Neural cell (in vitro differentiated cells): ENCODE data around the gene SLC24A3. TPM values are rescaled to one million over a fixed set of nuclear protein-coding genes. Genes with fewer than 3 reads are reported as not detected.

Experiments
- H2AFZ ChIP-seq: fragments of 200-600, 300-800 bp; sonication (generic), shearing (Covaris generic); 2 replicates; pipeline ENCODE4 v1.6.0; 2014; ENCODE audit warnings: low read depth, mild to moderate bottlenecking, antibody characterized with exemption, low read length, moderate library complexity
- H3F3A ChIP-seq: fragments of 200-600 bp; shearing (Covaris generic); 2 replicates; pipeline ENCODE4 v1.6.1; 2016; ENCODE audit warnings: mild to moderate bottlenecking, moderate library complexity, mixed read lengths, antibody characterized with exemption, low read length; ENCODE audit not compliant: insufficient read depth, poor library complexity, severe bottlenecking
- H3K27ac ChIP-seq: fragments of 200-600, 300-800 bp; sonication (generic), shearing (Covaris generic); 2 replicates; pipeline ENCODE4 v1.5.1; 2014; ENCODE audit warnings: mild to moderate bottlenecking, low read length, moderate library complexity
- H3K27me3 ChIP-seq: fragments of 300-800, 200-600 bp; sonication (generic), shearing (Covaris generic); 2 replicates; pipeline ENCODE4 v1.6.0; 2014; ENCODE audit warnings: mild to moderate bottlenecking, low read depth, low read length, moderate library complexity; ENCODE audit not compliant: insufficient read depth
- H3K36me3 ChIP-seq: fragments of 300-800, 200-600 bp; sonication (generic), shearing (Covaris generic); 2 replicates; pipeline ENCODE4 v1.5.1; 2014; ENCODE audit warnings: mild to moderate bottlenecking, antibody characterized with exemption, low read length, moderate library complexity; ENCODE audit not compliant: insufficient read depth
- H3K4me2 ChIP-seq: fragments of 300-800, 200-600 bp; sonication (generic), shearing (Covaris generic); 2 replicates; pipeline ENCODE4 v1.6.0; 2014; ENCODE audit warnings: mild to moderate bottlenecking, low read length
- H3K4me3 ChIP-seq: fragments of 300-800, 200-600 bp; sonication (generic), shearing (Covaris generic); 2 replicates; pipeline ENCODE4 v1.5.1; 2014; ENCODE audit warnings: mild to moderate bottlenecking, low read length, moderate library complexity
- H3K79me2 ChIP-seq: fragments of 200-600 bp; shearing (Covaris generic); replicated peaks from 2 replicates; pipeline ENCODE4 v1.6.0; 2014; ENCODE audit warnings: mild to moderate bottlenecking, low read length, moderate library complexity; ENCODE audit not compliant: insufficient read depth
- H3K9ac ChIP-seq: fragments of 300-800, 200-600 bp; sonication (generic), shearing (Covaris generic); 2 replicates; pipeline ENCODE4 v1.6.1; 2016; ENCODE audit warnings: mild to moderate bottlenecking, low read length, mixed read lengths
- H3K9me2 ChIP-seq: fragments of 200-600 bp; shearing (Covaris generic); 2 replicates; pipeline ENCODE4 v1.6.1; 2016; ENCODE audit warnings: mild to moderate bottlenecking, low read length, mixed read lengths; ENCODE audit not compliant: insufficient read depth
- H3K9me3 ChIP-seq: fragments of 200-600, 300-800 bp; sonication (generic), shearing (Covaris generic); 2 replicates; pipeline ENCODE4 v1.6.1; 2016; ENCODE audit warnings: mild to moderate bottlenecking, mixed run types, low read length, moderate library complexity, mixed read lengths
- H4K20me1 ChIP-seq: fragments of 200-600 bp; shearing (Covaris generic); 2 replicates; pipeline ENCODE4 v1.6.1; 2016; ENCODE audit warnings: mild to moderate bottlenecking, mixed run types; ENCODE audit not compliant: insufficient read depth
- CTCF ChIP-seq: fragments of 450-650 bp; IDR thresholded peaks from 2 replicates; pipeline ENCODE4 v1.5.1; 2014; ENCODE audit warnings: antibody characterized with exemption, mild to moderate bottlenecking, moderate library complexity; ENCODE audit not compliant: poor library complexity, severe bottlenecking
- EP300 ChIP-seq: fragments of 450-650 bp; conservative IDR thresholded peaks from 2 replicates; pipeline ENCODE4 v1.6.1; 2014; ENCODE audit warnings: antibody characterized with exemption, mild to moderate bottlenecking, moderate library complexity; ENCODE audit not compliant: poor library complexity, severe bottlenecking
- EZH2 ChIP-seq: fragments of 200-600, 300-800 bp; shearing (Covaris generic), sonication (generic); IDR thresholded peaks from 2 replicates; pipeline ENCODE4 v1.6.1; 2014; ENCODE audit warnings: antibody characterized with exemption, low read length, borderline replicate concordance, mild to moderate bottlenecking; ENCODE audit not compliant: insufficient read depth, poor library complexity, severe bottlenecking
- MXI1 ChIP-seq: fragments of 450-650 bp; conservative IDR thresholded peaks from 2 replicates; pipeline ENCODE4 v1.6.1; 2014; ENCODE audit warnings: antibody characterized with exemption, mild to moderate bottlenecking; ENCODE audit not compliant: poor library complexity, severe bottlenecking
- POLR2AphosphoS5 ChIP-seq: IDR thresholded peaks from 2 replicates; pipeline ENCODE4 v1.6.1; 2012
- RAD21 ChIP-seq: fragments of 450-650 bp; conservative IDR thresholded peaks from 2 replicates; pipeline ENCODE4 v1.6.1; 2014; ENCODE audit warnings: antibody characterized with exemption, mild to moderate bottlenecking, moderate library complexity
- SMC3 ChIP-seq: fragments of 450-650 bp; conservative IDR thresholded peaks from 2 replicates; pipeline ENCODE4 v1.6.1; 2014; ENCODE audit warnings: antibody characterized with exemption, mild to moderate bottlenecking, moderate library complexity; ENCODE audit not compliant: poor library complexity
- TAF1 ChIP-seq: IDR thresholded peaks from 2 replicates; pipeline ENCODE4 v1.6.1; 2012; ENCODE audit warnings: low read depth
- polyA plus RNA-seq: library from polyadenylated mRNA; depleted of rRNA; stranded (reverse); fragments of >200 nt; gene quantifications from 2 replicates; pipeline ENCODE4 v1.2.3, GENCODE V29; 2014
- TF ChIP-seq, protein P1 (sequence below): IDR thresholded peaks from 2 replicates; pipeline ENCODE4 v1.6.1; 2012; ENCODE audit warnings: borderline replicate concordance

SLC24A3 gene
- polyA plus RNA-seq, 1 donor from 2014 or later = 6.5 TPM

DNA sequence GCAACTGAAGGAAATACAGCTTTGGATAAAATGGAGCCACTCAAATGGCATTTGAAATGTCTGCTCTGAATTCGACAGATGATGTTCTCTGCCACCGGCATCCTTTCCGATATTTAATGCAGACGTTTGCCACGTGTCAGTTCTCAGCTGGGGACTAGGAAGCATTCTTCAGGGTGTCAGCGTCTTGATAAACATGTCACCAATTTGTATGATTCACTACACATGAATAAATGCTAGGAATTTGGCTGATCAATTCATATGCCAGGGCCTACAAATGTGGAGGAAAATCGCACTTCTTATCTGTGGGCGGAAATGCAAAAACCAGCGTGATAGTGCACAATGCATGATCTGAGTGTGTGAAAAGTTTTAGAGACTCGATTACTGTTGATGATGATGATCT, 169.5 kb downstream of the SLC24A3 start:
- no peaks in the 10 kb centered on the region for H3K79me2 ChIP-seq
- no peak overlapping the region for H3K4me2 ChIP-seq
- H3K27me3 ChIP-seq = no peaks in the 10 kb centered on the region
- TF ChIP-seq MXI1 (no peak), POLR2AphosphoS5 (peak; percentile 91), SMC3 (peak; percentile 17), CTCF (no peak), RAD21 (peak; percentile 32), TAF1 (no peak), EP300 (peak; percentile 95), EZH2 (no peak)
- TF ChIP-seq, protein P1, sequence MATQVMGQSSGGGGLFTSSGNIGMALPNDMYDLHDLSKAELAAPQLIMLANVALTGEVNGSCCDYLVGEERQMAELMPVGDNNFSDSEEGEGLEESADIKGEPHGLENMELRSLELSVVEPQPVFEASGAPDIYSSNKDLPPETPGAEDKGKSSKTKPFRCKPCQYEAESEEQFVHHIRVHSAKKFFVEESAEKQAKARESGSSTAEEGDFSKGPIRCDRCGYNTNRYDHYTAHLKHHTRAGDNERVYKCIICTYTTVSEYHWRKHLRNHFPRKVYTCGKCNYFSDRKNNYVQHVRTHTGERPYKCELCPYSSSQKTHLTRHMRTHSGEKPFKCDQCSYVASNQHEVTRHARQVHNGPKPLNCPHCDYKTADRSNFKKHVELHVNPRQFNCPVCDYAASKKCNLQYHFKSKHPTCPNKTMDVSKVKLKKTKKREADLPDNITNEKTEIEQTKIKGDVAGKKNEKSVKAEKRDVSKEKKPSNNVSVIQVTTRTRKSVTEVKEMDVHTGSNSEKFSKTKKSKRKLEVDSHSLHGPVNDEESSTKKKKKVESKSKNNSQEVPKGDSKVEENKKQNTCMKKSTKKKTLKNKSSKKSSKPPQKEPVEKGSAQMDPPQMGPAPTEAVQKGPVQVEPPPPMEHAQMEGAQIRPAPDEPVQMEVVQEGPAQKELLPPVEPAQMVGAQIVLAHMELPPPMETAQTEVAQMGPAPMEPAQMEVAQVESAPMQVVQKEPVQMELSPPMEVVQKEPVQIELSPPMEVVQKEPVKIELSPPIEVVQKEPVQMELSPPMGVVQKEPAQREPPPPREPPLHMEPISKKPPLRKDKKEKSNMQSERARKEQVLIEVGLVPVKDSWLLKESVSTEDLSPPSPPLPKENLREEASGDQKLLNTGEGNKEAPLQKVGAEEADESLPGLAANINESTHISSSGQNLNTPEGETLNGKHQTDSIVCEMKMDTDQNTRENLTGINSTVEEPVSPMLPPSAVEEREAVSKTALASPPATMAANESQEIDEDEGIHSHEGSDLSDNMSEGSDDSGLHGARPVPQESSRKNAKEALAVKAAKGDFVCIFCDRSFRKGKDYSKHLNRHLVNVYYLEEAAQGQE = peak; percentile 48
- no peak overlapping the region for H2AFZ ChIP-seq
- no peaks in the 10 kb centered on the region for H3F3A ChIP-seq
- no peaks in the 10 kb centered on the region for H3K9me3 ChIP-seq
- no peaks in the 10 kb centered on the region for H4K20me1 ChIP-seq
- no peaks in the 10 kb centered on the region for H3K9me2 ChIP-seq
- peak overlapping the region; percentile 35 for H3K27ac ChIP-seq
- peak overlapping the region; percentile 38 for H3K4me3 ChIP-seq
- no peak overlapping the region for H3K9ac ChIP-seq
- H3K36me3 ChIP-seq = no peaks in the 10 kb centered on the region

DNA sequence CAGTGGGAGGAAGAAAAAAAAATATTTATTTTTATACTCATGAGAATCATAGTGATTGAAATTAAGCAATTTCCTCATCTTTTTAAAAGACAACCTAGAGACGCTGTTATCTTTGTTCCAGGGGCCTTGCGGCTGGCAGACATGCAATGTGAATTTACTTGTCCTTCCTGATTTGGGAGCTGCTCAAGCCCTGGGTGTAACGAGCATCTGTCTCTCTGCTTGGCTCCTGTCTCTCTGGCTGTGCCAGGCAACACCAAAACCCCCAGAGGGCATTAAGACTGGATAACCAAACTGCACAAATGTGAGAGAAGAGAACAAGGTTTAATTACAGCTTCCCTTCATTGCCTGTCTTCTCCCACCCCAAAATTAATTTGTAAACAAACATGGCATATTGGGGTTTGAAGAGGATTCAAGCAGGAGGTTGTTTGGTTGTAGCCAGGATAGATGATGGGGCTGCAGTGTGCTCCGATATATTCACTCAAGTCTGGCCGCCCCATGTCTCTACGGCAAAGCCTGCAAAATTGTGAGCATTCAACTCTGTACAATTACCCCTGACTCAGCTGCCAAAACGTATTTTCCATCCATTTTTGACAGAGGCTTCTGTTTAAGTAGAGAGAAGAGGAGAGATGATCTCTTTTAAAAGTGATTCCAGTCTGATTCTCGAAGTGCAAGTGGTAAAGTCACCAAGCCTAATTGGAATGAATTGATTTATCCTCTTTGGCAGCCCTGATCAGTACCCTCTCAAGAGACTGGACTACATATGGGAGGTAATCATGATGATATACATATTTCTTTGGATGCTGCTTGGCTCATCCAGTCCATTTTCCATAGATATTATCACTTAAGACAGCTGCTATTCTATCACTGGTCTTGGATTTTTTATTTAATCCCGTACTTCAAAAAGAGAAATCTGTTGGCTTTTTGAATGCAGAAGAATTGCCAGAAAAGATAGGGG, 170.2 kb downstream of the SLC24A3 start:
- no peaks in the 10 kb centered on the region for H3K9me2 ChIP-seq
- peak overlapping the region; percentile 38 for H3K4me3 ChIP-seq
- no peaks in the 10 kb centered on the region for H4K20me1 ChIP-seq
- H3F3A ChIP-seq = no peaks in the 10 kb centered on the region
- H3K27me3 ChIP-seq = no peaks in the 10 kb centered on the region
- no peak overlapping the region for H3K9ac ChIP-seq
- no peaks in the 10 kb centered on the region for H3K9me3 ChIP-seq
- no peak for TF ChIP-seq TAF1
- TF ChIP-seq EP300 = no peak
- TF ChIP-seq, protein P1 = no peak
- no peak for TF ChIP-seq MXI1
- TF ChIP-seq CTCF = no peak
- no peak for TF ChIP-seq SMC3
- no peak for TF ChIP-seq RAD21
- no peak for TF ChIP-seq EZH2
- no peak for TF ChIP-seq POLR2AphosphoS5
- H3K36me3 ChIP-seq = no peaks in the 10 kb centered on the region
- no peaks in the 10 kb centered on the region for H3K79me2 ChIP-seq
- no peak overlapping the region for H3K27ac ChIP-seq
- no peak overlapping the region for H3K4me2 ChIP-seq
- no peak overlapping the region for H2AFZ ChIP-seq
